ENCODE data around the gene ANAPC15. TPM values are rescaled to one million over a fixed set of nuclear protein-coding genes. Genes with fewer than 3 reads are reported as not detected.

ANAPC15 gene
- total RNA-seq, 1 donor, result 30.2 TPM

- H3K4me3 ChIP-seq (ENCODE audit: low read length), result no peak overlapping the region
- no peaks in the 10 kb centered on the region for H3K27me3 ChIP-seq (ENCODE audit: insufficient read depth, low read length)
- H3K9me3 ChIP-seq (ENCODE audit: low read depth, low read length), result no peaks in the 10 kb centered on the region
- peaks cover 29% of the 10 kb centered on the region for H3K4me1 ChIP-seq (ENCODE audit: insufficient read depth, low read length)
These were observed 28.4 kb downstream of the ANAPC15 start for GRCh38 chr11:72084076-72084475.

- Histone ChIP-seq H3K4me3 (ENCODE audit: low read length) (no peak overlapping the region), H3K9me3 (ENCODE audit: low read depth, low read length) (no peaks in the 10 kb centered on the region), H3K27me3 (ENCODE audit: insufficient read depth, low read length) (no peaks in the 10 kb centered on the region), H3K4me1 (ENCODE audit: insufficient read depth, low read length) (peaks cover 36% of the 10 kb centered on the region)
These were observed 29.1 kb downstream of the ANAPC15 start for GRCh38 chr11:72083414-72083813.

- Histone ChIP-seq H3K4me1 (ENCODE audit: insufficient read depth, low read length) (peaks cover 41% of the 10 kb centered on the region), H3K9me3 (ENCODE audit: low read depth, low read length) (no peaks in the 10 kb centered on the region), H3K4me3 (ENCODE audit: low read length) (no peak overlapping the region), H3K27me3 (ENCODE audit: insufficient read depth, low read length) (no peaks in the 10 kb centered on the region)
These were observed 30.6 kb downstream of the ANAPC15 start for GRCh38 chr11:72081821-72082453.

- Histone ChIP-seq H3K4me3 (ENCODE audit: low read length) (peak overlapping the region; percentile 48), H3K4me1 (ENCODE audit: insufficient read depth, low read length) (peaks cover 45% of the 10 kb centered on the region), H3K27me3 (ENCODE audit: insufficient read depth, low read length) (no peaks in the 10 kb centered on the region)
These were observed 31.3 kb downstream of the ANAPC15 start for GRCh38 chr11:72081184-72081644.

GRCh38 chr11:72080326-72081183 is 31.9 kb downstream of the ANAPC15 start, which contains the start of the genes LRRC51 and NUMA1:
LRRC51 (plus strand) TSS chr11:72080850; CDS start chr11:72089084, 8,234 bp downstream.
NUMA1 (minus strand) TSS chr11:72080542; CDS start chr11:72035943, 44,599 bp downstream.
- H3K4me1 ChIP-seq (ENCODE audit: insufficient read depth, low read length), result peaks cover 47% of the 10 kb centered on the region
- peak within 1 kb of the TSS; percentile 48 for H3K4me3 ChIP-seq (ENCODE audit: low read length)

More at GRCh38 chr11:72081184-72081644, 31.3 kb downstream of the ANAPC15 start:
- no peaks in the 10 kb centered on the region for H3K9me3 ChIP-seq (ENCODE audit: low read depth, low read length)

GRCh38 chr11:72079819-72080325 is 32.6 kb downstream of the ANAPC15 start:
- Histone ChIP-seq H3K9me3 (ENCODE audit: low read depth, low read length) (no peaks in the 10 kb centered on the region), H3K4me3 (ENCODE audit: low read length) (peak overlapping the region; percentile 48), H3K4me1 (ENCODE audit: insufficient read depth, low read length) (peaks cover 54% of the 10 kb centered on the region), H3K27me3 (ENCODE audit: insufficient read depth, low read length) (no peaks in the 10 kb centered on the region)

More at GRCh38 chr11:72080326-72081183, 31.9 kb downstream of the ANAPC15 start, which contains the start of the genes LRRC51 and NUMA1:
- no peaks in the 10 kb centered on the region for H3K9me3 ChIP-seq (ENCODE audit: low read depth, low read length)
- H3K27me3 ChIP-seq (ENCODE audit: insufficient read depth, low read length), result no peaks in the 10 kb centered on the region

- no peaks in the 10 kb centered on the region for H3K27me3 ChIP-seq (ENCODE audit: insufficient read depth, low read length)
- peaks cover 54% of the 10 kb centered on the region for H3K4me1 ChIP-seq (ENCODE audit: insufficient read depth, low read length)
- H3K4me3 ChIP-seq (ENCODE audit: low read length), result no peak overlapping the region
- no peaks in the 10 kb centered on the region for H3K9me3 ChIP-seq (ENCODE audit: low read depth, low read length)
These were observed 34.0 kb downstream of the ANAPC15 start for GRCh38 chr11:72078477-72078876.

GRCh38 chr11:72075756-72076155 is 36.7 kb downstream of the ANAPC15 start:
- Histone ChIP-seq H3K4me3 (ENCODE audit: low read length) (no peak overlapping the region), H3K27me3 (ENCODE audit: insufficient read depth, low read length) (no peaks in the 10 kb centered on the region), H3K4me1 (ENCODE audit: insufficient read depth, low read length) (peaks cover 52% of the 10 kb centered on the region), H3K9me3 (ENCODE audit: low read depth, low read length) (no peaks in the 10 kb centered on the region)

- no peaks in the 10 kb centered on the region for H3K9me3 ChIP-seq (ENCODE audit: low read depth, low read length)
- peaks cover 59% of the 10 kb centered on the region for H3K4me1 ChIP-seq (ENCODE audit: insufficient read depth, low read length)
- H3K4me3 ChIP-seq (ENCODE audit: low read length), result no peak overlapping the region
- no peaks in the 10 kb centered on the region for H3K27me3 ChIP-seq (ENCODE audit: insufficient read depth, low read length)
These were observed 37.4 kb downstream of the ANAPC15 start for GRCh38 chr11:72075109-72075508.

- peaks cover 66% of the 10 kb centered on the region for H3K4me1 ChIP-seq (ENCODE audit: insufficient read depth, low read length)
- no peaks in the 10 kb centered on the region for H3K9me3 ChIP-seq (ENCODE audit: low read depth, low read length)
- no peak overlapping the region for H3K4me3 ChIP-seq (ENCODE audit: low read length)
- H3K27me3 ChIP-seq (ENCODE audit: insufficient read depth, low read length), result no peaks in the 10 kb centered on the region
These were observed 40.1 kb downstream of the ANAPC15 start for GRCh38 chr11:72072348-72072747.

GRCh38 chr11:72070491-72070890 is 42.0 kb downstream of the ANAPC15 start:
- Histone ChIP-seq H3K4me3 (ENCODE audit: low read length) (no peak overlapping the region), H3K4me1 (ENCODE audit: insufficient read depth, low read length) (peaks cover 62% of the 10 kb centered on the region), H3K9me3 (ENCODE audit: low read depth, low read length) (no peaks in the 10 kb centered on the region), H3K27me3 (ENCODE audit: insufficient read depth, low read length) (no peaks in the 10 kb centered on the region)

GRCh38 chr11:72069787-72070251 is 42.7 kb downstream of the ANAPC15 start:
- peak overlapping the region; percentile 2 for H3K4me3 ChIP-seq (ENCODE audit: low read length)
- H3K9me3 ChIP-seq (ENCODE audit: low read depth, low read length), result no peaks in the 10 kb centered on the region
- peaks cover 56% of the 10 kb centered on the region for H3K4me1 ChIP-seq (ENCODE audit: insufficient read depth, low read length)

GRCh38 chr11:72069200-72069599 is 43.3 kb downstream of the ANAPC15 start:
- H3K27me3 ChIP-seq (ENCODE audit: insufficient read depth, low read length), result no peaks in the 10 kb centered on the region
- no peak overlapping the region for H3K4me3 ChIP-seq (ENCODE audit: low read length)
- peaks cover 56% of the 10 kb centered on the region for H3K4me1 ChIP-seq (ENCODE audit: insufficient read depth, low read length)
- H3K9me3 ChIP-seq (ENCODE audit: low read depth, low read length), result no peaks in the 10 kb centered on the region

More at GRCh38 chr11:72069787-72070251, 42.7 kb downstream of the ANAPC15 start:
- no peaks in the 10 kb centered on the region for H3K27me3 ChIP-seq (ENCODE audit: insufficient read depth, low read length)

- Histone ChIP-seq H3K4me3 (ENCODE audit: low read length) (no peak overlapping the region), H3K9me3 (ENCODE audit: low read depth, low read length) (no peaks in the 10 kb centered on the region), H3K27me3 (ENCODE audit: insufficient read depth, low read length) (no peaks in the 10 kb centered on the region), H3K4me1 (ENCODE audit: insufficient read depth, low read length) (peaks cover 50% of the 10 kb centered on the region)
These were observed 44.8 kb downstream of the ANAPC15 start for GRCh38 chr11:72067676-72068075.

GRCh38 chr11:72067266-72067665 is 45.2 kb downstream of the ANAPC15 start:
- peaks cover 46% of the 10 kb centered on the region for H3K4me1 ChIP-seq (ENCODE audit: insufficient read depth, low read length)
- no peaks in the 10 kb centered on the region for H3K9me3 ChIP-seq (ENCODE audit: low read depth, low read length)
- H3K4me3 ChIP-seq (ENCODE audit: low read length), result no peak overlapping the region
- no peaks in the 10 kb centered on the region for H3K27me3 ChIP-seq (ENCODE audit: insufficient read depth, low read length)
